ENCODE results near the gene DUSP2. TPM values are rescaled to one million over a fixed set of nuclear protein-coding genes. Genes with fewer than 3 reads are reported as not detected.

The DUSP2 gene
- total and polyA plus RNA-seq, 8 donors = 0.32 to 3.1 (median 1.3) TPM

- intact Hi-C loops (cut with DNase I) = no loop called here
- Histone ChIP-seq H3K4me1 (no peaks in the 10 kb centered on the region), H3K36me3 (no peaks in the 10 kb centered on the region), H3K27me3 (no peaks in the 10 kb centered on the region), H3K9me3 (no peaks in the 10 kb centered on the region), H3K4me3 (no peak overlapping the region), H3K27ac (no peak overlapping the region)
- DNase-seq = peak in 2 of 6 donors; percentile 28 to 57
- no peak for ATAC-seq
- 88 to 91% methylated on average over 26 of the region's 26 CpGs for WGBS, 2 donors
- TF ChIP-seq CTCF (IDR thresholded peaks at IDR 0.05) = no peak
- FAIRE-seq = no peak
Observed at GRCh38 chr2:96131813-96132745, 13.2 kb downstream of the DUSP2 start.

- no peak for DNase-seq
- ATAC-seq = no peak
Observed at GRCh38 chr2:96131152-96131812, 14.0 kb downstream of the DUSP2 start.

DNA sequence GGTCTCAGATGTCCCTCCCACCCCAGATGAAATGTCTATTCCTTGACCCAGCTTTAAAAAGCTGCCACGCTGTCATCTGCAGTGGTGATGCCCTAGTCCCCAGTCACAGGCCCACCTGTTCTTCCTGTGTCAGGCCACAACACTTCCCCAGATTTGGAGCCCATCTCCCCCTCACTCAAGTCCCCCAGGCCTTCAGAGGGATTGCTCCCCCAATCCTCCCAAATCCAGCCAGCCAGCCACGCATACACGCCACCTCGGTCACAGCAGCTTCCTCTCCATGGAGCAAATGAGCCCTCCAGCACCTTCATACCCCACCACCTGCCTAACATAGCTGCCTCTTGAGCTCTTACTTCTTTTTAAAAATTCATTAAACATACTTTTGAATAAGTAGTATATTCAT lies 14.8 kb downstream of the DUSP2 start:
- H3K9me3 ChIP-seq = no peaks in the 10 kb centered on the region
- intact Hi-C loops (cut with DNase I) = no loop called here
- WGBS, 2 donors = 90 to 98% methylated on average over 4 of the region's 4 CpGs
- H3K27me3 ChIP-seq = no peaks in the 10 kb centered on the region
- no peaks in the 10 kb centered on the region for H3K4me1 ChIP-seq
- no peak for TF ChIP-seq CTCF (IDR thresholded peaks at IDR 0.05)
- H3K4me3 ChIP-seq = no peak overlapping the region
- ATAC-seq (no peak), DNase-seq (peak in 1 of 6 donors; percentile 10), FAIRE-seq (no peak)
- no peak overlapping the region for H3K27ac ChIP-seq
- no peaks in the 10 kb centered on the region for H3K36me3 ChIP-seq

More at GRCh38 chr2:96131152-96131812, 14.0 kb downstream of the DUSP2 start:
- Histone ChIP-seq H3K36me3 (no peaks in the 10 kb centered on the region), H3K4me1 (no peaks in the 10 kb centered on the region), H3K4me3 (no peak overlapping the region), H3K27me3 (no peaks in the 10 kb centered on the region), H3K9me3 (no peaks in the 10 kb centered on the region), H3K27ac (no peak overlapping the region)
- TF ChIP-seq CTCF (IDR thresholded peaks at IDR 0.05) = no peak
- intact Hi-C loops (cut with DNase I) = no loop called here
- whole genome bisulfite sequencing, 2 donors = 76 to 77% methylated on average over 10 of the region's 10 CpGs
- FAIRE-seq = no peak

GRCh38 chr2:96129528-96130120 lies 15.6 kb downstream of the DUSP2 start:
- no peak for FAIRE-seq
- intact Hi-C loops (cut with DNase I) = loop anchor here in 1 of 3 donors (10.0 kb wide), 1 partner anchor 115 kb away; no protein-coding TSS in a partner anchor

More at GRCh38 chr2:96129528-96130120, 15.6 kb downstream of the DUSP2 start:
- TF ChIP-seq CTCF (IDR thresholded peaks at IDR 0.05) = no peak
- no peak overlapping the region for H3K4me3 ChIP-seq
- no peaks in the 10 kb centered on the region for H3K9me3 ChIP-seq
- WGBS, 2 donors = 74 to 83% methylated on average over 16 of the region's 16 CpGs
- H3K36me3 ChIP-seq = no peaks in the 10 kb centered on the region
- no peak overlapping the region for H3K27ac ChIP-seq
- no peaks in the 10 kb centered on the region for H3K27me3 ChIP-seq
- ATAC-seq = no peak
- DNase-seq = peak in 1 of 6 donors; percentile 43
- H3K4me1 ChIP-seq = no peaks in the 10 kb centered on the region

All from pancreas (tissue), 10 donors.